Embryonic facial prominence (tissue), 1 donor: ENCODE data around the gene TOGARAM2.
A peak's percentile ranks its signal among the peaks of the same experiment; 100 is the strongest.

ENCODE experiments used
- DNase-seq: peaks from one replicate; pipeline ENCODE4 v3.0.0-alpha.2; 2016; ENCODE audit errors: extremely low spot score

The TOGARAM2 gene

GRCh38 chr2:29053223-29053622, 72.1 kb downstream of the TOGARAM2 start:
- no peak for DNase-seq

GRCh38 chr2:29053670-29054400, 72.7 kb downstream of the TOGARAM2 start:
- DNase-seq: no peak

- DNase-seq: no peak
These were observed 73.3 kb downstream of the TOGARAM2 start for GRCh38 chr2:29054430-29054829.

- DNase-seq: no peak
These were observed 74.5 kb downstream of the TOGARAM2 start for GRCh38 chr2:29055601-29056000.

- no peak for DNase-seq
These were observed 75.4 kb downstream of the TOGARAM2 start for GRCh38 chr2:29056452-29056851.

- no peak for DNase-seq
These were observed 75.9 kb downstream of the TOGARAM2 start for GRCh38 chr2:29057006-29057405.

- DNase-seq: no peak
These were observed 78.5 kb downstream of the TOGARAM2 start for GRCh38 chr2:29059624-29060023.

- no peak for DNase-seq
These were observed 79.3 kb downstream of the TOGARAM2 start for GRCh38 chr2:29060441-29060840.

GRCh38 chr2:29061176-29061575, 80.1 kb downstream of the TOGARAM2 start:
- DNase-seq: no peak

GRCh38 chr2:29061616-29062015, 80.5 kb downstream of the TOGARAM2 start:
- no peak for DNase-seq

- no peak for DNase-seq
These were observed 81.3 kb downstream of the TOGARAM2 start for GRCh38 chr2:29062371-29062770.

GRCh38 chr2:29063056-29063455, 82.0 kb downstream of the TOGARAM2 start:
- DNase-seq: no peak

GRCh38 chr2:29063646-29064345, 82.7 kb downstream of the TOGARAM2 start:
- DNase-seq: peak; percentile 59

GRCh38 chr2:29064346-29064715, 83.2 kb downstream of the TOGARAM2 start:
- no peak for DNase-seq

GRCh38 chr2:29064746-29065067, 83.6 kb downstream of the TOGARAM2 start:
- no peak for DNase-seq

- DNase-seq: no peak
These were observed 84.1 kb downstream of the TOGARAM2 start for GRCh38 chr2:29065068-29065811.

- no peak for DNase-seq
These were observed 85.3 kb downstream of the TOGARAM2 start for GRCh38 chr2:29066271-29066860.

- no peak for DNase-seq
These were observed 86.0 kb downstream of the TOGARAM2 start for GRCh38 chr2:29066997-29067605.

- DNase-seq: no peak
These were observed 87.4 kb downstream of the TOGARAM2 start for GRCh38 chr2:29068513-29068912.

GRCh38 chr2:29070526-29070925, 89.4 kb downstream of the TOGARAM2 start:
- no peak for DNase-seq

- no peak for DNase-seq
These were observed 90.2 kb downstream of the TOGARAM2 start for GRCh38 chr2:29071032-29071975.
